ENCODE data around the gene SYT15. TPM values are rescaled to one million over a fixed set of nuclear protein-coding genes. Genes with fewer than 3 reads are reported as not detected.

The SYT15 gene
- total RNA-seq, 1 experiment from 2014 or later, result 1.6 TPM

DNA sequence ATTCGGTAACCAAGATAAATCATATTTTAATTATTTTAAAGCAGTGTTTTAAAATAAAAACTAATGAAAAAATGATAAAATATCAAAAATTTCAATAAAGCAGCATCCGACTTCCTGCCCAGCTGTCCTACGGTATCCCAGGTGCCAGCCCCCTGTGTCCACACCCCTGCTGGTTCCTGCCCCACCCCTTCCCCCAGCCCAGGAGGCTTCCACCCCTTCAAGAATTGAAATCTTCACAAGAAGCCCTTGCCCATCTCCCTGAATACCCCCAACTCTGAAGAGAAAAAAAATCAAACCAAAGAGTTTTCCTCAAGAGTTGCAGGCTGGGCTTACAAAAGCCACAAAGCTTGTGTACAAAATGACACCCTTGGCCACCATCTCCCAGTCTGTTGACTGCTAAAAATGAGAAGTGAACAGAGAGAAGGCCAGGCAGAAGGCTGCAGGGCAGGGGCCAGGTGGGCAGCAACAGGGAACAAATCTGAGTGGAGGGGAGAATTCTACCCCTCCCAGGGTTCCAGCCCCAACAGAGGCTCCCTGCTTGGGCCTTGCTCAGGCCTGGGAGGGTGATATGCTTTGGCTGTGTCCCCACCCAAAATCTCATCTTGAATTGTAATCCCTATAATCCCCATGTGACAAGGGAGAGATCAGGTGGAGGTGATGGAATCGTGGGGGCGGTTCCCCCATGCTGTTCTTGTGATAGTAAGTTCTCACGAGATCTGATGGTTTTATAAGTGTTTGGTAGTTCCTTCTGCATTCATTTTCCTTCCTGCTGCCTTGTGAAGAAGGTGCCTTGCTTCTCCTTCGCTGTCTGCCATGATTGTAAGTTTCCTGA lies 37.0 kb upstream of the SYT15 start:
- intact Hi-C loops (cut with micrococcal nuclease), result no loop called here
- no peak overlapping the region for H2AFZ ChIP-seq (ENCODE audit: low read depth, low read length, poor library complexity, severe bottlenecking)
- ATAC-seq, result no peak
- H3K9ac ChIP-seq (ENCODE audit: low read length), result no peak overlapping the region
- no peaks in the 10 kb centered on the region for H3K79me2 ChIP-seq (ENCODE audit: insufficient read depth, low read length)
- no peak overlapping the region for H3K27ac ChIP-seq (ENCODE audit: low read depth, low read length)
- RAD21 ChIA-PET (ENCODE audit: low non-redundant PET in 1 of 2, low total read pairs in 2 of 2, uncharacterized antibody in 2 of 2, unreplicated experiment in 2 of 2), result no interaction called here
- no peak for DNase-seq (ENCODE audit: low read depth, low spot score)
- no peaks in the 10 kb centered on the region for H3K36me3 ChIP-seq (ENCODE audit: control insufficient read depth in 1 of 2, insufficient read depth in 2 of 2, low read length in 2 of 2)
- POLR2A ChIA-PET, result no interaction called here
- H3K27me3 ChIP-seq (ENCODE audit: insufficient read depth, low read length), result no peaks in the 10 kb centered on the region
- H4K20me1 ChIP-seq (ENCODE audit: insufficient read depth), result no peaks in the 10 kb centered on the region
- no TSS peak for BruUV-seq (replicated peaks)
- CTCF ChIA-PET, result no interaction called here
- no peaks in the 10 kb centered on the region for H3K4me1 ChIP-seq (ENCODE audit: control insufficient read depth in 1 of 2, insufficient read depth in 2 of 2, low read length in 2 of 2)
- H3K4me3 ChIP-seq (replicated peaks in 1 of 2; ENCODE audit: low read depth in 1 of 2, low read length in 2 of 2), result no peak overlapping the region
- H3K4me2 ChIP-seq (ENCODE audit: low read length), result no peak overlapping the region
- no peaks in the 10 kb centered on the region for H3K9me3 ChIP-seq (ENCODE audit: control insufficient read depth in 1 of 2, insufficient read depth in 1 of 2, low read depth in 1 of 2, low read length in 2 of 2)
- no peak for TF ChIP-seq ATF3 (IDR thresholded peaks at IDR 0.05)
- H3K9me2 ChIP-seq (ENCODE audit: insufficient read depth), result no peaks in the 10 kb centered on the region

DNA sequence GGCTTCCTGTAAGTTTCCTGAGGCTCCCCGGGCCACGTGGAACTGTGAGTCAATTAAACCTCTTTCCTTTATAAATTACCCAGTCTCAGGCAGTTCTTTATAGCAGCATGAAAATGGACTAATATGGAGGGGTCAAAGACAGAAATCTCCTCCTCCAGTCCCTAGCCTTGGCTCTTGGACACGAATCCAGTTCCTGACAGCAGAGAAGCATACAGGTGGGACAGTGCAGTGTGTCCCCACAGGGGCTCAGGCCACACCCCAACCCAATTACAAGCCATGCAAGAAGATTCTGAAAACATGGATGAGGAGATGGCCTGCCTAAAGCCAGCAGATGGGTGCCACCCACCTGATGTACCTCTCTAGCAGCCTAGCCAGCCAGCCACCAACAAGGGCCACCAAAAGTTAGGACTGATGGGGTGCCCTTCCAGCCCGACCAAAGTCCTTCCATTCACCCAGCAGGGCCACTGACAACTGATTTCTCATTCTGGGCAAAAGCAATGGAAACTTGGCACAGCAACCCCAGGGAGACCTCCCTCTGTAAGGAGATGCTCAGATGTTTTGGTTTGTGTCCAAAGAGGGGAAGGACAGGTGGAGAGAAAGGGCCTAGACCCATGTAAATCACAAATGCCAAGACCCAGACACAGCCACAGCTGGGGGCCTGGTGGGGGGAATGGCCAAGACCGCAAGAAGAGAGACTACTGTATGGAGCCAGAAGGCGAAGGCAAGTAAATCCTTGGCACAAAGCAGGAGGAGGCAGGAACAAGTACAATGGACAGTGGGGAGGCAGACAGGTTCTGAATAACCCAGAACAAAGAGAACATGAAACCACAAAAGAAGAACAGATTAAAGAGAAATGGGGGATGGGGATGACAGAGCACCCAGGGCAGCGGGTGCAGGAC lies 36.1 kb upstream of the SYT15 start:
- Histone ChIP-seq H3K4me2 (ENCODE audit: low read length) (no peak overlapping the region), H3K4me3 (replicated peaks in 1 of 2; ENCODE audit: low read depth in 1 of 2, low read length in 2 of 2) (no peak overlapping the region), H3K9ac (ENCODE audit: low read length) (no peak overlapping the region), H3K9me3 (ENCODE audit: control insufficient read depth in 1 of 2, insufficient read depth in 1 of 2, low read depth in 1 of 2, low read length in 2 of 2) (no peaks in the 10 kb centered on the region), H2AFZ (ENCODE audit: low read depth, low read length, poor library complexity, severe bottlenecking) (no peak overlapping the region), H3K9me2 (ENCODE audit: insufficient read depth) (no peaks in the 10 kb centered on the region), H3K27ac (ENCODE audit: low read depth, low read length) (no peak overlapping the region), H3K36me3 (ENCODE audit: control insufficient read depth in 1 of 2, insufficient read depth in 2 of 2, low read length in 2 of 2) (no peaks in the 10 kb centered on the region), H3K27me3 (ENCODE audit: insufficient read depth, low read length) (no peaks in the 10 kb centered on the region), H3K79me2 (ENCODE audit: insufficient read depth, low read length) (no peaks in the 10 kb centered on the region), H3K4me1 (ENCODE audit: control insufficient read depth in 1 of 2, insufficient read depth in 2 of 2, low read length in 2 of 2) (no peaks in the 10 kb centered on the region), H4K20me1 (ENCODE audit: insufficient read depth) (no peaks in the 10 kb centered on the region)
- DNase-seq (ENCODE audit: low read depth, low spot score), result no peak
- no peak for ATAC-seq
- CTCF ChIA-PET, result no interaction called here
- intact Hi-C loops (cut with micrococcal nuclease), result no loop called here
- RAD21 ChIA-PET (ENCODE audit: low non-redundant PET in 1 of 2, low total read pairs in 2 of 2, uncharacterized antibody in 2 of 2, unreplicated experiment in 2 of 2), result no interaction called here
- POLR2A ChIA-PET, result no interaction called here
- no TSS peak for BruUV-seq (replicated peaks)
- TF ChIP-seq ZFX (IDR thresholded peaks at IDR 0.05) (no peak), RAD21 (IDR thresholded peaks at IDR 0.05; ENCODE audit: low read depth) (no peak), ATF3 (IDR thresholded peaks at IDR 0.05) (no peak), EGR1 (IDR thresholded peaks at IDR 0.05; ENCODE audit: low read depth) (no peak), CEBPB (IDR thresholded peaks at IDR 0.05; ENCODE audit: low read depth) (no peak), CTCF (IDR thresholded peaks at IDR 0.05 in 2 of 3, conservative IDR thresholded peaks at IDR 0.05 in 1 of 3; ENCODE audit: borderline replicate concordance in 1 of 3, insufficient read depth in 1 of 3, low read depth in 2 of 3, low read length in 2 of 3) (no peak), ZNF274 (IDR thresholded peaks at IDR 0.05; ENCODE audit: low read depth, low read length) (no peak), CBX3 (IDR thresholded peaks at IDR 0.05; ENCODE audit: low read depth) (no peak), MAX (IDR thresholded peaks at IDR 0.05) (no peak), SIN3A (IDR thresholded peaks at IDR 0.05; ENCODE audit: low read depth) (no peak), POLR2AphosphoS5 (IDR thresholded peaks at IDR 0.05; ENCODE audit: low read depth, low read length) (no peak), TCF7L2 (IDR thresholded peaks at IDR 0.05; ENCODE audit: borderline replicate concordance, extremely low read depth, insufficient read depth, insufficient read length) (no peak), EZH2 (IDR thresholded peaks at IDR 0.05) (no peak)

All from HCT116 (cell line).